ENCODE results near the gene KAT2A.

Gene KAT2A

GRCh38 chr17:42077755-42078154 is 43.4 kb downstream of the KAT2A start:
- Histone ChIP-seq H3K9me3 (ENCODE audit: control insufficient read depth, insufficient read depth, low read length) (no peaks in the 10 kb centered on the region), H3K4me1 (ENCODE audit: insufficient read depth, low read length) (peaks cover 3% of the 10 kb centered on the region; the same call in 1 of the 2 replicates), H3K36me3 (ENCODE audit: insufficient read depth, low read length) (no peaks in the 10 kb centered on the region), H3K9ac (ENCODE audit: low read depth, low read length) (no peak overlapping the region)

- Histone ChIP-seq H3K36me3 (ENCODE audit: insufficient read depth, low read length) (no peaks in the 10 kb centered on the region), H3K4me1 (ENCODE audit: insufficient read depth, low read length) (peaks cover 1% of the 10 kb centered on the region; the same call in 1 of the 2 replicates), H3K9me3 (ENCODE audit: control insufficient read depth, insufficient read depth, low read length) (no peaks in the 10 kb centered on the region), H3K9ac (ENCODE audit: low read depth, low read length) (no peak overlapping the region)
Measured at GRCh38 chr17:42076797-42077559, 44.2 kb downstream of the KAT2A start.

- peaks cover 4% of the 10 kb centered on the region; the same call in 1 of the 2 replicates for H3K4me1 ChIP-seq (ENCODE audit: insufficient read depth, low read length)
- H3K9ac ChIP-seq (ENCODE audit: low read depth, low read length): no peak overlapping the region
- H3K9me3 ChIP-seq (ENCODE audit: control insufficient read depth, insufficient read depth, low read length): no peaks in the 10 kb centered on the region
- H3K36me3 ChIP-seq (ENCODE audit: insufficient read depth, low read length): no peaks in the 10 kb centered on the region
Measured at GRCh38 chr17:42075789-42076188, 45.4 kb downstream of the KAT2A start.

- Histone ChIP-seq H3K36me3 (ENCODE audit: insufficient read depth, low read length) (no peaks in the 10 kb centered on the region), H3K9ac (ENCODE audit: low read depth, low read length) (peak overlapping the region; percentile 72), H3K4me1 (ENCODE audit: insufficient read depth, low read length) (peaks cover 9% of the 10 kb centered on the region; the same call in 1 of the 2 replicates), H3K9me3 (ENCODE audit: control insufficient read depth, insufficient read depth, low read length) (no peaks in the 10 kb centered on the region)
Measured at GRCh38 chr17:42072323-42073187, 48.6 kb downstream of the KAT2A start.

GRCh38 chr17:42071810-42072209 is 49.4 kb downstream of the KAT2A start:
- no peaks in the 10 kb centered on the region for H3K9me3 ChIP-seq (ENCODE audit: control insufficient read depth, insufficient read depth, low read length)
- H3K9ac ChIP-seq (ENCODE audit: low read depth, low read length): peak overlapping the region; percentile 72; the same call in 1 of the 2 replicates
- H3K36me3 ChIP-seq (ENCODE audit: insufficient read depth, low read length): no peaks in the 10 kb centered on the region
- H3K4me1 ChIP-seq (ENCODE audit: insufficient read depth, low read length): peaks cover 9% of the 10 kb centered on the region; the same call in 1 of the 2 replicates

GRCh38 chr17:42068979-42069378 is 52.2 kb downstream of the KAT2A start:
- Histone ChIP-seq H3K4me1 (ENCODE audit: insufficient read depth, low read length) (peaks cover 9% of the 10 kb centered on the region; the same call in 1 of the 2 replicates), H3K9ac (ENCODE audit: low read depth, low read length) (no peak overlapping the region), H3K9me3 (ENCODE audit: control insufficient read depth, insufficient read depth, low read length) (no peaks in the 10 kb centered on the region), H3K36me3 (ENCODE audit: insufficient read depth, low read length) (no peaks in the 10 kb centered on the region)

- Histone ChIP-seq H3K4me1 (ENCODE audit: insufficient read depth, low read length) (peaks cover 12% of the 10 kb centered on the region; the same call in 1 of the 2 replicates), H3K9ac (ENCODE audit: low read depth, low read length) (no peak overlapping the region), H3K9me3 (ENCODE audit: control insufficient read depth, insufficient read depth, low read length) (no peaks in the 10 kb centered on the region), H3K36me3 (ENCODE audit: insufficient read depth, low read length) (no peaks in the 10 kb centered on the region)
Measured at GRCh38 chr17:42067371-42068091, 53.6 kb downstream of the KAT2A start.

- Histone ChIP-seq H3K4me1 (ENCODE audit: insufficient read depth, low read length) (peaks cover 16% of the 10 kb centered on the region), H3K9ac (ENCODE audit: low read depth, low read length) (no peak overlapping the region)
Measured at GRCh38 chr17:42065201-42065600, 56.0 kb downstream of the KAT2A start.

More at GRCh38 chr17:42065201-42065600, 56.0 kb downstream of the KAT2A start:
- H3K9me3 ChIP-seq (ENCODE audit: control insufficient read depth, insufficient read depth, low read length): no peaks in the 10 kb centered on the region
- H3K36me3 ChIP-seq (ENCODE audit: insufficient read depth, low read length): no peaks in the 10 kb centered on the region

Measured in ES-I3 (cell line).